ENCODE results near the gene EIF2AK2. TPM values are rescaled to one million over a fixed set of nuclear protein-coding genes. Genes with fewer than 3 reads are reported as not detected.

The EIF2AK2 gene
- total and polyA plus RNA-seq, 10 donors, result 4.0 to 48.2 (median 33.9) TPM

- no peaks in the 10 kb centered on the region for H3K27me3 ChIP-seq (replicated peaks in 1 of 7)
- H3K4me1 ChIP-seq, result peaks cover 47 to 70% (median 51%) of the 10 kb centered on the region in 6 donors
- intact Hi-C loops (cut with DNase I; ENCODE audit: low total_unique reads), result no loop called here
- TF ChIP-seq, protein P1, sequence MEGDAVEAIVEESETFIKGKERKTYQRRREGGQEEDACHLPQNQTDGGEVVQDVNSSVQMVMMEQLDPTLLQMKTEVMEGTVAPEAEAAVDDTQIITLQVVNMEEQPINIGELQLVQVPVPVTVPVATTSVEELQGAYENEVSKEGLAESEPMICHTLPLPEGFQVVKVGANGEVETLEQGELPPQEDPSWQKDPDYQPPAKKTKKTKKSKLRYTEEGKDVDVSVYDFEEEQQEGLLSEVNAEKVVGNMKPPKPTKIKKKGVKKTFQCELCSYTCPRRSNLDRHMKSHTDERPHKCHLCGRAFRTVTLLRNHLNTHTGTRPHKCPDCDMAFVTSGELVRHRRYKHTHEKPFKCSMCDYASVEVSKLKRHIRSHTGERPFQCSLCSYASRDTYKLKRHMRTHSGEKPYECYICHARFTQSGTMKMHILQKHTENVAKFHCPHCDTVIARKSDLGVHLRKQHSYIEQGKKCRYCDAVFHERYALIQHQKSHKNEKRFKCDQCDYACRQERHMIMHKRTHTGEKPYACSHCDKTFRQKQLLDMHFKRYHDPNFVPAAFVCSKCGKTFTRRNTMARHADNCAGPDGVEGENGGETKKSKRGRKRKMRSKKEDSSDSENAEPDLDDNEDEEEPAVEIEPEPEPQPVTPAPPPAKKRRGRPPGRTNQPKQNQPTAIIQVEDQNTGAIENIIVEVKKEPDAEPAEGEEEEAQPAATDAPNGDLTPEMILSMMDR (IDR thresholded peaks at IDR 0.05 in 8 of 11, conservative IDR thresholded peaks at IDR 0.05 in 3 of 11), result no peak
- TF ChIP-seq POLR2A (IDR thresholded peaks at IDR 0.05), result no peak
- TF ChIP-seq POLR2AphosphoS5 (IDR thresholded peaks at IDR 0.05), result no peak
- H3K27ac ChIP-seq, result peak overlapping the region; percentile 6 to 82 (median 45)
- no peak for DNase-seq
- peaks cover 0 to 60% (median 30%) of the 10 kb centered on the region in 6 donors for H3K36me3 ChIP-seq
- H3K9me3 ChIP-seq, result no peaks in the 10 kb centered on the region
- 39 to 60% (median 56%) methylated on average over 2 of the region's 2 CpGs for WGBS, 5 donors
- peak overlapping the region in 2 of 8 donors; percentile 4 to 41 for H3K4me3 ChIP-seq
Measured at GRCh38 chr2:37080266-37080665, 76.5 kb downstream of the EIF2AK2 start.

DNA sequence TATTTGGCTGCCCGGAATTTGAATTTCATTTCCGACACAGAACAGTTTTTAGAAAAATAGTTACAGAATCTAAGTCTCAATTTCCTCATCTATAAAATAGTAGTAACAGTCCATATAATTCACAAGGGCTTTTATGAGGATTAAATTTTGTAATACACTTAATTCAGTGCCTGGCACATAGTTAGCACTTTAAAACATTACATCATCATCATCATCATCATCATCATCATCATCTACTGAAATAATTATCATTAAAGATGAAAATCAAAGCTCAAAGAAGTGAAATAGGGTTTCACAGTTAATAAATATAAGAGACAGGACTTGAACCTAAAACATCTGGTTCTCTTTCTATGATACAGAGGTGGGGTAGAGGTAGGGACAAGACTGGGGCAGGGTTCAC lies 85.8 kb downstream of the EIF2AK2 start:
- no peaks in the 10 kb centered on the region for H3K9me3 ChIP-seq
- H3K27me3 ChIP-seq (replicated peaks in 1 of 7), result no peaks in the 10 kb centered on the region
- TF ChIP-seq, protein P1 (IDR thresholded peaks at IDR 0.05 in 8 of 11, conservative IDR thresholded peaks at IDR 0.05 in 3 of 11), result no peak
- TF ChIP-seq POLR2A (IDR thresholded peaks at IDR 0.05) (no peak), POLR2AphosphoS5 (IDR thresholded peaks at IDR 0.05) (no peak)
- peaks cover 0 to 100% (median 75%) of the 10 kb centered on the region in 6 donors for H3K36me3 ChIP-seq
- WGBS, 5 donors, result 96 to 100% (median 99%) methylated on average over 2 of the region's 2 CpGs
- DNase-seq, result no peak
- H3K27ac ChIP-seq, result no peak overlapping the region
- intact Hi-C loops (cut with DNase I; ENCODE audit: low total_unique reads), result no loop called here
- no peak overlapping the region for H3K4me3 ChIP-seq
- peaks cover 0 to 14% (median 0%) of the 10 kb centered on the region in 6 donors for H3K4me1 ChIP-seq

GRCh38 chr2:37068686-37069085 lies 88.1 kb downstream of the EIF2AK2 start:
- Histone ChIP-seq H3K36me3 (peaks cover 0 to 100% (median 80%) of the 10 kb centered on the region in 6 donors), H3K27me3 (replicated peaks in 1 of 7) (no peaks in the 10 kb centered on the region), H3K4me1 (peaks cover 0 to 14% (median 0%) of the 10 kb centered on the region in 6 donors), H3K27ac (no peak overlapping the region), H3K9me3 (no peaks in the 10 kb centered on the region), H3K4me3 (no peak overlapping the region)
- TF ChIP-seq, protein P1 (IDR thresholded peaks at IDR 0.05 in 8 of 11, conservative IDR thresholded peaks at IDR 0.05 in 3 of 11), result no peak
- TF ChIP-seq POLR2A (IDR thresholded peaks at IDR 0.05) (no peak), POLR2AphosphoS5 (IDR thresholded peaks at IDR 0.05) (no peak)
- 57 to 83% (median 65%) methylated on average over 6 of the region's 6 CpGs for WGBS, 5 donors
- no peak for DNase-seq
- intact Hi-C loops (cut with DNase I; ENCODE audit: low total_unique reads), result no loop called here

GRCh38 chr2:37061776-37062175 lies 95.0 kb downstream of the EIF2AK2 start:
- peaks cover 0 to 100% (median 90%) of the 10 kb centered on the region in 6 donors for H3K36me3 ChIP-seq
- no peak overlapping the region for H3K27ac ChIP-seq
- H3K4me3 ChIP-seq, result no peak overlapping the region
- TF ChIP-seq, protein P1 (IDR thresholded peaks at IDR 0.05 in 8 of 11, conservative IDR thresholded peaks at IDR 0.05 in 3 of 11), result no peak
- TF ChIP-seq POLR2A (IDR thresholded peaks at IDR 0.05), result no peak
- TF ChIP-seq POLR2AphosphoS5 (IDR thresholded peaks at IDR 0.05), result no peak
- H3K9me3 ChIP-seq, result no peaks in the 10 kb centered on the region
- H3K4me1 ChIP-seq, result no peaks in the 10 kb centered on the region
- 96 to 99% (median 96%) methylated on average over 5 of the region's 5 CpGs for WGBS, 5 donors
- H3K27me3 ChIP-seq (replicated peaks in 1 of 7), result no peaks in the 10 kb centered on the region
- intact Hi-C loops (cut with DNase I; ENCODE audit: low total_unique reads), result no loop called here
- DNase-seq, result no peak

Measured in spleen (tissue), 11 donors.